HG03354 (cell line): ENCODE data around the gene SLAIN1.

Source experiments
- ATAC-seq: cut with Tn5 transposase; IDR thresholded peaks from one replicate; pipeline ENCODE4 v1.9.1; 2021; ENCODE audit warnings: mild to moderate bottlenecking; ENCODE audit not compliant: unreplicated experiment, poor library complexity, severe bottlenecking

The SLAIN1 gene

DNA sequence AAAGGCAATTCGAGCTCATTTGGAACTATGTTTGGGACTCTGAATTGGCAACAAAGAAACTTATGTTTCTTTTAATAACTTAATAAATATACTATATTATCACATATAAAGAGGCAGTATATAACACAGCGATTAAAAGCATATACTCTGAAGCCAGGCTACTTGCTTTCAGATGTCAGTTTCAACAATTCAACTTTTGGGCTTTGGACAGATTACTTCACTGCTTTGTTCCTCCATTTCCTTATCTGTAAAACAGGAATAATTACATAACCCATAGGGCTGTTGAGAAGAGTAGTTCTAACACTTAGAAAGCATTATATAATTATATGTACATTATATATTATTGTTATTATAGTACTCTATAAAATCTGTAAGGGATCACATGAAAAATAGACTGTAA lies 113.9 kb downstream of the SLAIN1 start:
- ATAC-seq, result no peak

GRCh38 chr13:77811981-77812380 lies 114.5 kb downstream of the SLAIN1 start:
- no peak for ATAC-seq
